ENCODE data around the gene DENND6A.
"Not testable (repeated sequence)": the region's sequence is repeated elsewhere in the genome, so short reads cannot be mapped to it uniquely, and the experiment has no call there.

DENND6A gene, protein sequence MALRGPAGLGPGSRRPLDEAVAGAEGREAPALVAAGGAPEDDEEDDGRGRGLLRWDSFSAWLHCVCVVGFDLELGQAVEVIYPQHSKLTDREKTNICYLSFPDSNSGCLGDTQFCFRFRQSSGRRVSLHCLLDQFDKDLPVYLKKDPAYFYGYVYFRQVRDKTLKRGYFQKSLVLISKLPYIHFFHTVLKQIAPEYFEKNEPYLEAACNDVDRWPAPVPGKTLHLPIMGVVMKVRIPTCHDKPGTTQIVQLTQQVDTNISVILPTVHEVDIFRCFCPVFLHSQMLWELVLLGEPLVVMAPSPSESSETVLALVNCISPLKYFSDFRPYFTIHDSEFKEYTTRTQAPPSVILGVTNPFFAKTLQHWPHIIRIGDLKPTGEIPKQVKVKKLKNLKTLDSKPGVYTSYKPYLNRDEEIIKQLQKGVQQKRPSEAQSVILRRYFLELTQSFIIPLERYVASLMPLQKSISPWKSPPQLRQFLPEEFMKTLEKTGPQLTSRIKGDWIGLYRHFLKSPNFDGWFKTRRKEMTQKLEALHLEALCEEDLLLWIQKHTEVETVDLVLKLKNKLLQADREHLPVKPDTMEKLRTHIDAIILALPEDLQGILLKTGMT

DNA sequence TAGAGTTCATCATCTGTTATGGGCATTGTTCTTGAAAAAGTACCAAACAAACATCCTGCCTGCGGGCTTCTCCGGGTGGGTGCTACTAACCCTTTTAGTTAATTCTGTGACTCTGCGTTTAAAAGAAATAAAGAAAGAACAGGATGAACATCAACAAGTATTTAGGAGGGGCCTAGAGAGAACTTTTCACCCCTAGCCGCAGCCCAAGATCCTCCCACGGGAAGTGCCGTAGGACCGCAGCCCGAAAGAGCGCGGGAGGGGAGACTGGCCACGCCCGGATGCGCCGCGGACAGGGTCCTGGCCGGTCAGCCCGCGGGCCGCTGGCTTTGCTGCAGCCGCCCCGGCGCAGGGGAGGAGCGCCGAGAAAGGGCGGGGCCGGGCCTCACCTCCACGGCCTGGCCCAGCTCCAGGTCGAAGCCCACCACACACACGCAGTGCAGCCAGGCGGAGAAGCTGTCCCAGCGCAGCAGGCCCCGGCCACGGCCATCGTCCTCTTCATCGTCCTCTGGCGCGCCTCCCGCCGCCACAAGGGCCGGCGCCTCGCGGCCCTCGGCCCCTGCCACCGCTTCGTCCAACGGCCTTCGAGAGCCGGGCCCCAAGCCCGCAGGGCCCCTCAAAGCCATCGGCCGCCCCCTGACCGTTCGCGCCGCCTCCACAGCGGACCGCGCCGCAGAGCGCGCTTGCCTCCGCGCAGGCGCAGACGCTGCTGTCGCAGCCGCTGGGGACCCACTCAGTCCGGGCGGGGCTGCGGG, at the start of gene DENND6A:
TSS of gene DENND6A (minus strand) at position 682 of the 752 bp plus-strand sequence. CDS start at position 623, 59 bp downstream.
- peak in 54 of 56 donors; percentile 26 to 97 (median 89) for DNase-seq

DNA sequence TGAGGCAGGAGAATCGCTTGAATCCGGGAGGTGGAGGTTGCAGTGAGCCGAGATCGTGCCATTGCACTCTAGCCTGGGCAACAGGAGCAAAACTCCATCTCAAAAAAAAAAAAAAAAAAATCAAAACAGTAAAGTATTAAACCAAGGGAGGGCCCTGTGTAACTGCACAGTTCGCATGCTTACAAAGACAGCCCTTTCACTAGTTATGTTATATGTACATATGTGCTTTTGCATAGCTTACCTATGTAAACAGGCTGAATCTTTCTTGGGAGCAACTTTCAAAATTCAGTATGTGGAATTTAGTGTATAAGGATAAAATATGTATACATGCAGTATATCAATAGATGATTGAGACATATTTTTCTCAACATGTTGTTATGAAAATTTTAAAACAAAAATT, 47.1 kb upstream of the DENND6A start:
- DNase-seq, result no peak

DNA sequence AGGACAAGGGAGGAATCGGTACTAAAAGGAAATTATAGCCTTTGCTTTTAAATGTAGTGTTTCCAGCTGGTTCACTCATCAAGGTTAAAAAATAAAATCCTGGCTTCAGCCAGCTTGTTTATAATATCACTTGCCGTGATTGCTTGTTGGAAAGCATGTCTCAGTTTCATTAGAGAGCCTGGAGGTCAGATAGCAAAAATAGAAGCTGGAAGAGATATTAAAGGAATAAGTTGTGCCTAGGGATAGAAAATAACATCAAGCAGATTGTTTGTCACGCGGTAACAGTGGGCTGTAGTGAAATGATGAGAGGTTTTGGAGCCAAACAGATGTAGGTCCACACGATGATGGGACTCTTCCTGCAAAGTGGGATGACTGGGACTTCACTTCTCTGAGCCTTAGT, 45.5 kb upstream of the DENND6A start:
- DNase-seq, result no peak

DNA sequence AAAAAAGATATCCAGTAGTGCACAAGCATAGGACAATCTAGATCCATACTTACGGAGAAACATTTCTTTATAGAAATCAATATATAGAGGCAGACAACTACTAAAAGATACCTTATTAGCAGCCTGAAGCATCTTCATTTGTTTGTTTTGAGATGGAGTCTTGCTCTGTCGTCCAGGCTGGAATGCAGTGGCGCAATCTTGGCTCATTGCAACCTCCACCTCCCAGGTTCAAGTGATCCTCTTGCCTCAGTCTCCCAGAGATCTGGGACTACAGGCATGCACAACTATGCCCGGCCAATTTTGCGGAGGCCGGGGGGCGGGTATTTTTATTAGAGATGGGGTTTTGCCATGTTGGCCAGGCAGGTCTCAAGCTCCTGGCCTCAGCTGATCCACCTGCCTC, 45.0 kb upstream of the DENND6A start:
- no peak for DNase-seq

DNA sequence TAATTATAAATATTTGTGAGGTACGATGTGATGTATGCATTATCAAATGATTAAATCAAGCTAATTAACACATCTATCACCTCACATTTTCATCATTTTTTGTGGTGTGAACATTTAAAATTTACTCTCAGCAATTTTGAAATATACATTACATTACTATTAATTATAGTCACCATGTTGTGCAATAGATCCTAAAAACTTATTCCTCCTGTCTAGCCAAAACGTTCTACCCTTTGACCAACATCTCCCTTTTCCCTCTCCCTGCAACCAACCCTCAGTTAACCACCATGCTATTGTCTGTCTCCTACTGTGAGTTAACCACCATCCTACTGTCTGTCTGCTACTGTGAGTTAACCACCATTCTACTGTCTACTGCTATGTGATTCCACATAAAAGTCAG, 42.5 kb upstream of the DENND6A start:
- no peak for DNase-seq

DNA sequence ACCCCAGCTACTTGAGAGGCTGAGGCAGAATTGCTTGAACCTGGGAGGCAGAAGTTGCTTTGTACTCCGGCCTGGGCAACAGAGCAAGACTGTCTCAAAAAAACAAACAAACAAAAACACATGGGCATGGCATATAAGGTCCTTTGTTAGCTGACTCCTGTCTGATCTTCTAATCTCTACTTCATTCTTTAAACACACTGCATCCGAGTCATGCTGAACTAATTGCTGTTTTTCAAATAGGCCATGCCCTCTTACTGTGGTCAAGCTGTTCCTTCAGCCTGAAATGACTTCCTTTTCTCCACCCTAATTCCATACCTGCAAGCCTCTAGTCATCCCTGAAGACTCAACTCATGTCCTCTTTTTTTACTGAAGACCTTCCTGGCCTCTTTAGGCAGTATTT, 40.9 kb upstream of the DENND6A start:
- no peak for DNase-seq

DNA sequence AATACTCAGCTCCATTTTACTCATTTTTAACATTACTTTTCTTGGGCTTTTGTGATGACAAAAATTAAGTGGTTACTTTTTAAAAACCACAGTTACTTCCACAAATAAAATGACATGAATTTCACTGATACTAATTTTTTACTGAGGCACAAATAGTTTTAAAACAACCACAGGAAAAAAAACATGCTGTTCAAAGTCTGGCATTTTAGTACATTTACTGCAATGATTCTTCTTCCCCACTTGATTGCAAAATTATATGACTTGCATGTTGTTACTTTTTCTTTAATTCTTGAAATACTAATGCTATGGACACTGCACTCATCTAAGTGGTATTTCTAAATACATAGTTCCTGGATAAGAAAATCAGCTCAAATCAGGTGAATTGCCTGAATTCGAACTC, 38.4 kb upstream of the DENND6A start:
- DNase-seq, result no peak

DNA sequence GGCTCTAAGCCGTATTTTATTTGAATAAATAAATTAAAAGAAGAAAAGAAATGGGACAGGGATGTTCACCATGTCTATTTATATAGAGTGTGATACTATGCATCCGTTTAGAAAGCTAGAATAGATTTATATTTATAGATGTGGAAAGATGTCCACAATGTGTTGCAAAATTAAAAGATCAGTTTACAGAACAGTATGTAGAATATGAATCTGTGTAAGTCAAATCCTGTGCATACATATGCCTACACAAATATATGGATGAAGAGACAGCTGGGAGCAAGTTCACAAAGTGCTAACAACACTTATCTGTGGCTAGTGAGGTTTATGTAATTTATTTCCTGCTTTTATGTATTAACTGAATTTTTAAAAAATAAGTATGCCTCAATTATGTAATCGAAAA, 37.8 kb upstream of the DENND6A start:
- no peak for DNase-seq

DNA sequence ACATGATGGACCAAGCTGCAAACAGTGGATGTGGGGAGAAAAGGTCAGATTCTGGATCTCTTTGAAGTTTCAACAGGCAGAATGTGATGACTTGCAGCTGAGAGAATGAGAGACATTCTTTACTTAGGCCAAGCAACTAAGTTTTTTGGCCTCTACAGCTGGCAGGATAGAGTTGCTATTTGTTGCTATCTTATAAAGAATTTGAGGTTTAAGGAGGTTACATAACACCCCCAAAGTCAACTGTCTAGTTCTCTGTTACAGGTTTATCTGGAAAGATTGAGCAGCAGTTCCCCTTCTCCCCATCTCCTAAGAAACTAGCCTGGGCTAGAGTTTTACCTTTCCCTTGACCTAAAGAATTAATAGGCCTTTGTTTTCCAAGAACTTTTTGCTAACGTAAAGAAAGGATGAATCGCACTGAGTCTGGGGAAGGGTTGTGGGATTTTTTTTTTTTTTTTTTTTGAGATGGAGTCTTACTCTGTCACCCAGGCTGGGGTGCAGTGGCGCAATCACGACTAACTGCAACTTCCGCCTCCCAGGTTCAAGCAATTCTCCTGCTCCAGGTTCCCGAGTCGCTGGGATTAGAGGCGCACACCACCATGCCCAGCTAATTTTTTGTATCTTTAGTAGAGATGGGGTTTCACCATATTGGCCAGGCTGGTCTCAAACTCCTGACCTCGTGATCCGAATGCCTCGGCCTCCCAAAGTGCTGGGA, 36.6 kb upstream of the DENND6A start:
- no peak for DNase-seq

DNA sequence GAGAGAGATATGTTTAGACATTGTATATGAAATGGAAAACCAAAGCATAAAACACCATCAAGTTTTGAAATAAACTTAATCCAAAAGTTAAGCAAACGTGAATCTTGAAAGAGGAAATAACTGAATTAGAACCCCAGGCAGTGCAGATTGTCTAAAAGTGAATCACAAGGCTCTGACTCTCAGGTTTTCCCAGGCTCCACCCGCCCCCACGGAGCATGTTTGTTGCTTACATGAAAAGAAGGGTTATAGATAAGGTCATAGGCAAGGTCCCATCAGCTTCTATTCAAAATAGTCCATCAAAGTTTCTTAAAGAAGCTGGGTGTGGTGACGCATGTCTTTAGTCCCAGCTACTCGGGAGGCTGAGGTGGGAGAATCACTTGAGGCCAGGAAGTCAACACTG, 34.2 kb upstream of the DENND6A start:
- DNase-seq, result no peak

DNA sequence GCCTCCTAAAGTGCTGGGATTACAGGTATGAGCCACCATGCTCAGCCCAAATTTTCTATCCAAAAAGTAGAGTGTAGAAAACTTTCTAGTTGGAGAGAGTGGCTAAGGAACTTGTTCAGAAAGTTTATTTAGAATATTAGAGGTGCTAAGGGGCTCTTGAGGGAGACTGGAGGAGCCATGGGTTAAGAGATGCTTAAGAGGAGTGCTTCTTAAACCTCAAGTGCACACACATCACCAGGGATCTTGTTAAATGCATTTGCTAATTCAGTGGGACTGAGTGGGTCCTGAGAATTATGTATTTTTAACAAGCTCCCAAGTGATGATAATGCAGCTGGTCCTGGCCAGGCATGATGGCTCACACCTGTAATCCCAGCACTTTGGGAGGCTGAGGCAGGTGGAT, 33.5 kb upstream of the DENND6A start:
- DNase-seq, result no peak

DNA sequence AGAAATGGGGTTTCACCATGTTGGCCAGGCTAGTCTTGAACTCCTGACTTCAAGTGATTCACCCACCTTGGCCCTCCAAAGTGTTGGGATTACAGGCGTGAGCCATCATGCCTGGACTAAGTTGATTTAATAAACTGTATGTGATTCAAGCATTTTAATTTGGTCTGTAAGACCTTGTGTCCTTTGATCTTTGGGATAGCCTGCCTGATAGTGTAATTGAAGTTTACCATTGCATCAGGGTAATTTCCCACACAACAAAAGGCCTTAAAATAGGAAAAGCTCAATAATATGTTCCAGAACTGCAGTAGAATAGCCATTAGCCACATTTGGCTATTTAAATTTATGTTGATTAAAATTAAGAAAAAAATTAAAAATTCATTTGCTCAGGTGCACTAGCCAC, 25.2 kb upstream of the DENND6A start:
- no peak for DNase-seq

DNA sequence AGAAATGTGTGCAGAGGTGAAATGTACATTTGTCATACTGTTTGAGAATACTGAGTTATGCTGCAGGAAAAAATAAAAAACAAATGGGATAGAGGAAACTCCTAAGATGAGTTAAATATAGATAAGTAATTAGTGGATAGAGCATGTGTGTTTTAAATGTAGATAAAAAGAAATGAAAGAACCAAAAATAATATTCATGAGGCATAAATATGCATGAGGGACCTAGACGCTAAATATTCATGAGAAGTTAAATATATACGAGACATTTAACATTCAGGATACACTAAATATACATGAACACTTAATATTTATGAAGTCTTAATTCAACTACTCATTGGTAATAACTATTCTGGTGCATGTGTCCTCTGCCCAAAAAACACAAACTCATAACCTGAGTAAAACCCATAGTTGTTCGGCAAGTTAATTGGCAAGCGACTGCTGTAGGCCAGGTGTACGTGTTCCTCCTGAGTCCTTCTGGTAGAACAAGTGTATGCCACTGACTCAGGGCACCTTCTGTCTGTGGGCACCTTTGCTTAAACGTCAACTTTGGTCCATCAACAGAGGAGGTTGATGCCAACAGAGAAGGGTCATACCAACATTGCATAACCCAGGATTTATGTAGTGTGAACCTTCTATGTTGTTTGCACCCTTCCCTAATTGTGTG, 24.5 kb upstream of the DENND6A start:
- DNase-seq, result no peak

DNA sequence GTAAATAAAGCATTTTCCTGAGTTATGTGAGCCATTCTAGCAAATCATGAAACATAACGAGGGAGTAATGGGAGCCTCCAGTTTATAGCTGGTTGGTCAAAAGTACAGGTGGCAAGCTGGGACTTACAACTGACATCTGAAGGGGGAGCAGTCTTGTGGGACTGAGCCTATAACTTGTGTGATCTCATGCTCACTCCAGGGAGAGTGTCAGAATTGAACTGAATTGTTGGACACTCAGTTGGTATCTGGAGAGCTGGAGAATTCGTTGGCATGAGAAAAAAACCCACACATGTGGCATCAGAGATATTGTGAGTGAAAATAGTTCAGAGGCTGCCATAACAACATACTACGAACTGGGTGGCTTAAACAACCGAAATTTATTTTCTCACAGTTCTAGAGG, 22.8 kb upstream of the DENND6A start:
- DNase-seq, result no peak

DNA sequence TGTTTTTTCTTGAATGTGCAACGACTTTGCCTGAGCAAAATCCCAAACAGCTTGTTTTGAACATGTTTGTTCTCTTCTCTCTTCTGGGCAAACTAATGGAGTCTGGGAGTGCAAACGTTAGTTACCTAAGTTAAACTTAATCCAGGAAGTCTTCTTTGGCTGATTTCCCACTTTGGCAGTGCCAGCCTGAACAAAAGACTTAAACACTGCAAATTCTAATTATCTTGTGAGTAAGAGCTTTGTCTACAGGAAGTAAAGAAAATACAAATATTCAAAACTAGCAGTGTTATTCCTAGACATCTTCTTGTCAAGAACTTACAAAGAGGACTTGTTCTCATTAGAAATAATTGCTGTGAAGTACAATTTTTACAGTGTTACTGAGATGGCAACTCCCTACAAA, 16.7 kb upstream of the DENND6A start:
- DNase-seq, result no peak

DNA sequence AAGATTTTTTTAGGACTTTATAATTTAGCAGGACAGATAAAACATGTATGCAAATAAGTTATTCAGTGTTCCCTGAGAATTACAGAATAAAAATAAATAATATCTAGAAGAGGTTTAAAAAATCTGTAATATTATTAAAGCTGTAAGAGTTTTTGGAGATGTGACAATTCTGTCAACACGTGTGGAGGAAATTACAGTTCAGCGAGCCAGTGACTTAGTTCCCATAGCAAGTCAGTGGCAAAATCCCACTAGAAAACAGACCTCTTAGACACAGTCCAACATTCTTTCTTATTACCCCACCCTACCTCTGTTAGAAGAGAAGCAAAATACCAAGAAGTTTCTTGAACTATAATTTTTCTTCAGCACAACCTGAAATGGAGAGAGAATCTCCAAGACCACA, 16.2 kb upstream of the DENND6A start:
- no peak for DNase-seq

DNA sequence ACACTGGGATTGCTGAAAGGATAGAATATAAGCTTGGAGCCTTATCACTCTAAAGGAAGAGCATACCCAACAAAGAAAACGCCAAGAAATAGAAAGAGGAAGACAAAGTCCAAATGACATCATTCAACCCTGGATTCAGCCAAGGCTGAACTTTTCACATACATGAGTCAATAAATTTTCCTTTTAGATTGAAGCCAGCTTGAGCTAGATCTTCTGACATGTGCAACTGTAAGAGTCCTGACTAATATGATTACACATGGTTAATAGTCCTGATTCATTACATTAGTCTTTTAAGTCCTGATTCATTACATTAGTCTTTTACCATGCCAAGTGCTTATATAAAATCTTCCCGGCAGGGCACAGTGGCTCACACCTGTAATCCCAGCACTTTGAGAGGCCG, 13.6 kb upstream of the DENND6A start:
- no peak for DNase-seq

DNA sequence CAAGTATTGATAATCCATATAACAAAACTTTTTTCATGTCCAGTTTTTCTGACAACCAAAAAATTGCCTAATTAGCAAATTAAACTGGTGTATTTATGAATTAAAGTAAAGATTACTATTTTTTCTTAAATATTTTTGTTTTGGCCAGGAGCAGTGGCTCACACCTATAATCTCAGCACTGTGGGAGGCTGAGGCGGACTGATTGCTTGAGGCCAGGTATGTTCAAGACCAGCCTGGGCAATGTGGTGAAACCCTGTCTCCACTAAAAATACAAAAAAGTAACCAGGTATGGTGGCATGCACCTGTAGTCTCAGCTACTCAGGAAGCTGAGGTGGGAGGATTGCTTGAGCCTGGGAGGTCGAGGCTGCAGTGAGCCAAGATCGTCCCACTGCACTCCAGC, 12.5 kb upstream of the DENND6A start:
- DNase-seq, result not testable (repeated sequence)

DNA sequence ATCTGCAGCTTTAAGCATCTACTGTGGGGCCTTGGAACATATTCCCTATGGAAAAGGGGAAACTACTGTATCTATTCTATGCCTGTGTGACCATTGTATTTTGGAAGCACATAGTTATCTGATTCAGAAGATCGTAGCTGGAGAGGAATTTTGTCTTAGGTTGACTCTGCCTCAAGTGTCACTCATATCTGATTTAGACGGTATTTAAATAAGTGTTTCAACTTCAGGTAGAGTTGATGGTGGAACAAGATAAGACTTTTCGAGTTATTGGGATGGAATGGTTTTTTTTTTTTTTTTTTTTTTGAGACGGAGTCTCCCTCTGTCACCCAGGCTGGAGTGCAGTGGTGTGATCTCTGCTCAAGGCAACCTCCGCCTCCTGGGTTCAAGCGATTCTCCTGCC, 8.9 kb upstream of the DENND6A start:
- DNase-seq, result no peak

DNA sequence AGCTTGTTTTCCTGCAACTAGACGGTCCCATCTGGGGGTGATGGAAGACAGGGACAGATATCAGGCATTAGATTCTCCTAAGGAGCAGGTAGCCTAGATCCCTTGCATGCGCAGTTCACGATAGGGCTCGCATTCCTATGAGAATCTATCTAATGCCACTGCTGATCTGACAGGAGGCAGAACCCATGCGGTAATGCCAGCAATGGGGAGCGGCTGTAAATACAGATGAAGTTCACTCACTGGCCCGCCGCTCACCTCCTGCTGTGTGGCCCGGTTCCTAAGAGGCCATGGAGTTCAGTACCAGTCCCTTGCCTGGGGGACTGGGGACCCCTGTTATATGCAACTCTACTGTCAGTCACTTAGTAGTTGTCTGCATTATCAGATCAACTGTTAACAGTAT, 7.9 kb upstream of the DENND6A start:
- no peak for DNase-seq

DNA sequence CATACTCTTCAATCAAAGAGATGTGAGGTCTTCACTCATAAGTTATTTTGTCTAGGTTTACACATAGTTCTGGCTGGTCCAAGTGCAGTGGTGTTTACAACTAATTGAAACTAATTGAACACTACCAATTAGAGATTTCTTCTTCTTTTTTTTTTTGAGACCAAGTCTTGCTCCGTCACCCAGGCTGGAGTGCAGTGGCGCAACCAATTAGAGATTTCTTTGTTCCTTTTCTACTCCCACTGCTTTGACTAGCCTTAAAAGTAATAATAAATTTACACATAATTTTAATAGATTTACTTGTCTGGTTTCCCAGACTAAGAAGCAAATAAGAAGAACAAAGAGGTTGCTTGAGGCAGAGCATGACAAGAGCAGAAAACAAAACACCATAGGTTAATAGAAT, 6.7 kb upstream of the DENND6A start:
- no peak for DNase-seq
